Astrocyte of the cerebellum (primary cell): ENCODE results near the gene WFDC2.

Experiments used
- DNase-seq: peaks from one replicate; pipeline ENCODE4 v3.0.0-alpha.2; 2011; ENCODE audit warnings: low read depth
- H3K4me3 ChIP-seq: 2 replicates; pipeline ENCODE4 v1.5.1; 2011; ENCODE audit warnings: mild to moderate bottlenecking, low read depth, low read length, moderate library complexity
- in situ Hi-C: cut with HindIII; loops from 2 replicates; pipeline ENCODE4 v1.10.0; 2017; ENCODE audit warnings: low sequenced_read_pairs
- TF ChIP-seq, protein P1 (sequence below): IDR thresholded peaks from 2 replicates; pipeline ENCODE4 v1.5.1; 2012; ENCODE audit warnings: low read length, low read depth, moderate library complexity, mild to moderate bottlenecking; ENCODE audit errors: missing control alignments

WFDC2 gene

DNA sequence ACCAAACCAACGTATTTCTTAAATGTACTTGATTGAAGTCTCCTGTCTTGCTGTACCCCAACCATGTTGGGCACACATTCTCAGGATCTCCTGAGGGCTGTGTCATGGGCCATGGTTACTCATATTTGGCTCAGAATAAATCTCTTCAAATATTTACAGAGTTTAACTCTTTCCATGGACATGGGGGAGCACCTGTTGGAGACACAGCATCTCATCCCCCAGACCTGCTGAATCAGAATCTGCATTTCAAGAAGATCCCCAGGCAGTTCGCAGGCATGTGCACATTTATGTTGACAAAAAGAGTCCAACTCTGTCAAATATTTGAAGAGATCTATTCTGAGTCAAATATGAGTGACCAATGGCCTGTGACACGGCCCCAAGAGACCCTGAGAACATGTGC, 29.1 kb upstream of the WFDC2 start:
- in situ Hi-C loops = no loop called here
- no peak overlapping the region for H3K4me3 ChIP-seq
- no peak for DNase-seq
- TF ChIP-seq, protein P1, sequence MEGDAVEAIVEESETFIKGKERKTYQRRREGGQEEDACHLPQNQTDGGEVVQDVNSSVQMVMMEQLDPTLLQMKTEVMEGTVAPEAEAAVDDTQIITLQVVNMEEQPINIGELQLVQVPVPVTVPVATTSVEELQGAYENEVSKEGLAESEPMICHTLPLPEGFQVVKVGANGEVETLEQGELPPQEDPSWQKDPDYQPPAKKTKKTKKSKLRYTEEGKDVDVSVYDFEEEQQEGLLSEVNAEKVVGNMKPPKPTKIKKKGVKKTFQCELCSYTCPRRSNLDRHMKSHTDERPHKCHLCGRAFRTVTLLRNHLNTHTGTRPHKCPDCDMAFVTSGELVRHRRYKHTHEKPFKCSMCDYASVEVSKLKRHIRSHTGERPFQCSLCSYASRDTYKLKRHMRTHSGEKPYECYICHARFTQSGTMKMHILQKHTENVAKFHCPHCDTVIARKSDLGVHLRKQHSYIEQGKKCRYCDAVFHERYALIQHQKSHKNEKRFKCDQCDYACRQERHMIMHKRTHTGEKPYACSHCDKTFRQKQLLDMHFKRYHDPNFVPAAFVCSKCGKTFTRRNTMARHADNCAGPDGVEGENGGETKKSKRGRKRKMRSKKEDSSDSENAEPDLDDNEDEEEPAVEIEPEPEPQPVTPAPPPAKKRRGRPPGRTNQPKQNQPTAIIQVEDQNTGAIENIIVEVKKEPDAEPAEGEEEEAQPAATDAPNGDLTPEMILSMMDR = no peak

DNA sequence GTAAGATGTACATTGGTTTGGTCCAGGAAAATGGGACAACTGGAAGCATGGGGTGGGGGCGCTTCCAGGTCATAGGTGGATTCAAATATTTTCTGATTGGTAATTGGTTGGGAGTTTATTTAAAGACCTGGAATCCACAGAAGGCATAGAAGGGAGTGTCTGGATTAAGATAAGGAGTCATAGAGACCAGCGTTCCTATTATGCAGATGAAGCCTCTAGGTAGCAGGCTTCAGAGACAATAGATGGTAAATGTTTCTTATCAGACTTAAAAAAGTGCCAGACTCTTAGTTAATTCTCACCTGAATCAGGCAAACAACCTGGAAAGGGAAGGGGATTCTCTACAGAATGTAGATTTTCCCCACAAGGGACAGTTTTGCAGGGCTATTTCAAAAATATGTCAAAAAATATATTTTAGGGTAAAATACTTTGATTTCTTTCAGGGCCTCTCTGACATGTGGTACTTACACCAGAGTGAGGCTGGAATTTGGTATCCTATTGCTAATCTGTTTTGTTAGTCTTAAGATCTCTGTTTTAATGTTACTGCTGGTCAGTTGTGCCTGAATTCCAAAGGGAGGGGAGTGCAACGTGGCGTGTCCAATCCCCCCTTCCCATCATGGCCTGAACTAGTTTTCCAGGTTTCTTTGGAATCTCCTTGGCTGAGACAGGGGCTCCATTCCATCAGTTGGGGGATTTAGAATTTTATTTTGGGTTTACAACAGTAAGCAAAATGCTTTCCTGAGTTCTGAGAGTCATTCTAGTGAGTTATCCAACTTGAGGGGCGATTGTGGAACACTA, 28.5 kb upstream of the WFDC2 start:
- in situ Hi-C loops = no loop called here
- no peak for DNase-seq
- TF ChIP-seq, protein P1 = no peak
- no peak overlapping the region for H3K4me3 ChIP-seq

DNA sequence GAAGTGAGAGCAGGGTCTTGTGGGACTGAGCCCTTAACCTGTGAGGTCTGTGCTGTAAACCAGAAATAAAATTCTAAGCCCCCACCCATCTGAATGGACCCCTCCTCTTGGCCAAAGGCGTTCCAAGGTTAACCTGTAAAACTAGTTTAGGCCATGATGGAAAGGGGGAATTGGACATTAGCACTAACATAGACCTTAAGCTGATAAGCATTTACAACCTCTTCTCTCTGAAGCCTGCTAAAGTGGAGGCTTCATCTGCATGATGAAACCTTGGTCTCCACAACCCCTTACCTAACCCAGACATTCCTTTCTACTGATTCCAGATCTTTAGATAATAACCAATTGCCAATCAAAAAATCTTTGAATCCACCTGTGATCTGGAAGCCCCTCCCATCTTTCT, 27.8 kb upstream of the WFDC2 start:
- DNase-seq = no peak
- TF ChIP-seq, protein P1 = no peak
- no peak overlapping the region for H3K4me3 ChIP-seq
- in situ Hi-C loops = no loop called here

DNA sequence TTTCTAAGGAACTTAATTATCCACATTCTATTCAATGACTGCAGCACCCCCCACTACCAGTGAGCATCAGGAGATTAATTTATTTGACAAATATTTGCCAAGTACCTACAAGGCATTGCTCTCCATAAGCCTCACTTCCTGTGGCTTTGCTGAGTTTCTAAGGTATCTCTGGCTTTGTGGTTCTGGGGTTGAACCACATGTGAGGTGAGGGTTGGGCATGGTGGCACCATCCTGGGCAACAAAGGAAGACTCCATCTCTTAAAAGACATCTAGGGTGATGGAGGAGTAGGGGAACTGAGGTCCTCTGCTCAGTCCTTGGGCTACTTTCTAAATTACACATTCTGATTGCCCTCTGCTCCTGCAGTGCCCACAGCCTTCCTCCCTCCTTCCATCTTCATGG, 25.5 kb upstream of the WFDC2 start:
- H3K4me3 ChIP-seq = no peak overlapping the region
- TF ChIP-seq, protein P1 = no peak
- in situ Hi-C loops = no loop called here
- no peak for DNase-seq

DNA sequence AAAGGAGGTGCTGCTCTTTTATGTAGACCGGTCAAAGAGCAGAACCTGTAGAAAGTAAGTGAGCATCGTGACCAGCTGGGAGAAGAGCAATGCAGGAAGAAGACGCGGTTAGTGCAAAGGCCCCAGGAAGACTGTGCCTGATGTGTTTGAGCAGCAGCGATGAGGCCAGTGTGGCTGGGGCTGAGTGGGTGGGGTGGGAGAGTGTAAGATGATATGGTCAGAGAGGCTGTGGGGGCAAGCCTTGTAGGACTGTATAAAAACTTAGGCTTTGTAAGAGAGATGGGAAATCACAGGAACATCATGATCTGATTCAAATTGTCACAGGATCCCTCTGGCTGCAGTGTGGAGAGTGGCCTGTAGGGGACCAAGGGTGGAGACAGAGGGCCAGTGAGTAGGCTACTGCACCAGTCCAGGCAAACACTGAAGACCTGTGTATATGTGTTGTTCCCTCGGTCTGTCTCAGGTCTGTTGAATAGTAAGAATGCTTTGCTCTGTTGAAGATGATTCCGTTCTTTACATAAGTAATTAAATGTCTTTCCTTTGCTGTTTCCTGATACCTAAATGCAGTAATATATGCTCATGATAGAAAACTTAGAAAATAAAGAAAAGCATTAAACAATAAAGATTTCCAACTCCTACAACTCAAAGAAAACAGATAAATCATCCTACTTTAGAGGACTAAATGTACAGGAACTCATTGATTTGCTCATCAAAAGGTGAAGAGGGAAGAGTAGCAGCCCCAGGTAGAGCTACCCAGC, 23.6 kb upstream of the WFDC2 start:
- TF ChIP-seq, protein P1 = peak; percentile 65
- no peak for DNase-seq
- in situ Hi-C loops = no loop called here
- H3K4me3 ChIP-seq = no peak overlapping the region

DNA sequence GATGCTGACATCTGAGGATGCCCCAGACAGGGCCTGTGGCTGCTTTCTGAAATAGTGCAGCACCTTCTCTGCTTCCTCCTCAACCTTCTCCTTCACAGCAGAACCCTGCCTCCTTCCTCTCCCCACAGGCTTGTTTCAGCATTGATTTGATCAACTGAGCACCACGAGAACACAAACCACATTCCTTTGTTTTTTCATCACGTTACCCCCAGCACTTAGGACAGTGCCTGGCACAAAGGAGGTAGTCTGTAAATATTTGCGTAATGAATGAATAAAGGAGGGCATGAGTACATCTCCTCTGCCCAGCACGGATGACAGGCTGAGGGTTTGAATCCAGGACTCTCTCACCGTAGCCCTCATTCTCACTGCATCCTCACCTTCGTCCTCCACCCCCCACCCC, 21.3 kb upstream of the WFDC2 start:
- no peak for DNase-seq
- no peak overlapping the region for H3K4me3 ChIP-seq
- TF ChIP-seq, protein P1 = no peak
- in situ Hi-C loops = no loop called here
